Inflammatory macrophage treated with lipopolysaccharide for 1 hour (primary cell): Measurements from ENCODE around the gene OR7G3.

Experiments
- DNase-seq, 2 donors: peaks; one replicate each; pipeline ENCODE4 v3.0.0-alpha.2; 2020 to 2022

The OR7G3 gene

GRCh38 chr19:9086761-9087160, 40.0 kb downstream of the OR7G3 start, which contains the start of gene OR1M1:
TSS of gene OR1M1 (plus strand) at chr19:9087061. CDS start at chr19:9093245, 6,184 bp downstream.
- DNase-seq: no peak

GRCh38 chr19:9078651-9079050, 48.1 kb downstream of the OR7G3 start:
- no peak for DNase-seq

- DNase-seq: no peak
Observed at GRCh38 chr19:9076901-9077300, 49.8 kb downstream of the OR7G3 start.
